H9 (cell line): ENCODE measurements around the gene MFSD12. TPM values are rescaled to one million over a fixed set of nuclear protein-coding genes. Genes with fewer than 3 reads are reported as not detected.

Experiments
- DNase-seq: peaks from one replicate; pipeline ENCODE4 v3.0.0-alpha.2; 2017
- H2AFZ ChIP-seq: one replicate; pipeline ENCODE4 v1.6.1; 2013; ENCODE audit warnings: mild to moderate bottlenecking, low read length, control low read depth, moderate library complexity
- H2AK5ac ChIP-seq: 2 replicates; pipeline ENCODE4 v1.6.1; 2013; ENCODE audit warnings: low read length, control low read depth, mixed read lengths; ENCODE audit not compliant: insufficient read length
- H2BK120ac ChIP-seq: one replicate; pipeline ENCODE4 v1.6.1; 2013; ENCODE audit warnings: low read depth, mild to moderate bottlenecking, low read length, control low read depth, inconsistent platforms; ENCODE audit not compliant: poor library complexity, severe bottlenecking
- H2BK12ac ChIP-seq: 2 replicates; pipeline ENCODE4 v1.6.1; 2013; ENCODE audit warnings: low read length, control low read depth, mixed read lengths, low read depth; ENCODE audit not compliant: insufficient read length
- H2BK15ac ChIP-seq: 2 replicates; pipeline ENCODE4 v1.6.1; 2013; ENCODE audit warnings: low read depth, low read length, control low read depth
- H2BK20ac ChIP-seq: one replicate; pipeline ENCODE4 v1.6.1; 2013; ENCODE audit warnings: low read depth, mild to moderate bottlenecking, low read length, control low read depth, inconsistent platforms; ENCODE audit not compliant: poor library complexity, severe bottlenecking
- H2BK5ac ChIP-seq: 2 replicates; pipeline ENCODE4 v1.6.1; 2013; ENCODE audit warnings: low read length, control low read depth, mixed read lengths; ENCODE audit not compliant: insufficient read length
- H3K14ac ChIP-seq: 2 replicates; pipeline ENCODE4 v1.6.1; 2013; ENCODE audit warnings: low read length, control low read depth; ENCODE audit not compliant: insufficient read depth
- H3K18ac ChIP-seq: 2 replicates; pipeline ENCODE4 v1.6.1; 2013; ENCODE audit warnings: low read depth, mild to moderate bottlenecking, mixed read lengths, low read length, control low read depth; ENCODE audit not compliant: insufficient read length
- H3K23ac ChIP-seq: 2 replicates; pipeline ENCODE4 v1.6.1; 2013; ENCODE audit warnings: low read length, control low read depth, mixed read lengths, low read depth; ENCODE audit not compliant: insufficient read length
- H3K23me2 ChIP-seq: 2 replicates; pipeline ENCODE4 v1.6.1; 2013; ENCODE audit warnings: low read depth, mild to moderate bottlenecking, mixed read lengths, low read length, control low read depth; ENCODE audit not compliant: insufficient read length, poor library complexity, severe bottlenecking
- H3K27ac ChIP-seq: 2 replicates; pipeline ENCODE4 v1.5.1; 2013; ENCODE audit warnings: low read length, control low read depth, mixed read lengths, low read depth; ENCODE audit not compliant: insufficient read length
- H3K27me3 ChIP-seq: 2 replicates; pipeline ENCODE4 v1.6.1; 2013; ENCODE audit warnings: low read length, control low read depth, inconsistent platforms; ENCODE audit not compliant: insufficient read depth
- H3K4ac ChIP-seq: 2 replicates; pipeline ENCODE4 v1.6.1; 2013; ENCODE audit warnings: low read depth, mild to moderate bottlenecking, control low read depth, inconsistent platforms, low read length, moderate library complexity
- H3K4me1 ChIP-seq: 2 replicates; pipeline ENCODE4 v1.6.1; 2013; ENCODE audit warnings: low read length, control low read depth, inconsistent platforms; ENCODE audit not compliant: insufficient read depth
- H3K4me2 ChIP-seq: 2 replicates; pipeline ENCODE4 v1.6.1; 2013; ENCODE audit warnings: low read length, control low read depth, mixed read lengths; ENCODE audit not compliant: insufficient read length, insufficient read depth
- H3K56ac ChIP-seq: 2 replicates; pipeline ENCODE4 v1.6.1; 2013; ENCODE audit warnings: low read depth, mild to moderate bottlenecking, mixed read lengths, low read length, control low read depth; ENCODE audit not compliant: insufficient read length
- H3K79me1 ChIP-seq: 2 replicates; pipeline ENCODE4 v1.6.1; 2013; ENCODE audit warnings: low read depth, mild to moderate bottlenecking, moderate library complexity, low read length, control low read depth, inconsistent platforms; ENCODE audit not compliant: insufficient read depth, poor library complexity, severe bottlenecking
- H3K79me2 ChIP-seq: 2 replicates; pipeline ENCODE4 v1.6.1; 2013; ENCODE audit warnings: low read length, control low read depth, inconsistent platforms; ENCODE audit not compliant: insufficient read depth
- H3K9ac ChIP-seq: 2 replicates; pipeline ENCODE4 v1.6.1; 2013; ENCODE audit warnings: low read length, control low read depth, mixed read lengths; ENCODE audit not compliant: insufficient read length; ENCODE audit errors: extremely low read depth
- H3K9me3 ChIP-seq: one replicate; pipeline ENCODE4 v1.6.1; 2013; ENCODE audit warnings: low read depth, low read length, inconsistent platforms; ENCODE audit not compliant: control insufficient read depth
- H3T11ph ChIP-seq: one replicate; pipeline ENCODE4 v1.6.1; 2013; ENCODE audit warnings: mild to moderate bottlenecking, low read length, control low read depth, inconsistent platforms
- H4K20me1 ChIP-seq: one replicate; pipeline ENCODE4 v1.6.1; 2013; ENCODE audit not compliant: control insufficient read depth, insufficient read length, insufficient read depth
- H4K5ac ChIP-seq: 2 replicates; pipeline ENCODE4 v1.6.1; 2013; ENCODE audit warnings: low read depth, mild to moderate bottlenecking, mixed read lengths, low read length, control low read depth; ENCODE audit not compliant: insufficient read length
- H4K8ac ChIP-seq: replicated peaks from 2 replicates; pipeline ENCODE4 v1.6.1; 2013; ENCODE audit warnings: low read length, control low read depth, mixed read lengths, low read depth; ENCODE audit not compliant: insufficient read length
- H4K91ac ChIP-seq: 2 replicates; pipeline ENCODE4 v1.6.1; 2013; ENCODE audit warnings: low read depth, mild to moderate bottlenecking, moderate library complexity, mixed read lengths, low read length, control low read depth; ENCODE audit not compliant: insufficient read length
- H3K27ac Mint-ChIP-seq, 3 experiments: 2 replicates in 2 of 3; 3 replicates in 1 of 3; pipeline ENCODE4 v1.8.0; 2020 to 2021; ENCODE audit warnings: mixed read lengths in 3 of 3, mild to moderate bottlenecking in 1 of 3, moderate library complexity in 1 of 3
- H3K27me3 Mint-ChIP-seq: 2 replicates; pipeline ENCODE4 v1.8.0; 2021; ENCODE audit warnings: low read depth, mild to moderate bottlenecking, moderate library complexity, mixed read lengths
- H3K36me3 Mint-ChIP-seq, 3 experiments: 2 replicates in 2 of 3; 3 replicates in 1 of 3; pipeline ENCODE4 v1.8.0; 2020 to 2021; ENCODE audit warnings: low read depth in 3 of 3, mixed read lengths in 3 of 3; ENCODE audit not compliant: insufficient read depth in 1 of 3
- H3K4me1 Mint-ChIP-seq, 2 experiments: 2 replicates each; pipeline ENCODE4 v1.8.0; 2020; ENCODE audit warnings: mixed read lengths in 2 of 2
- H3K4me3 Mint-ChIP-seq, 2 experiments: 2 replicates in 1 of 2; 3 replicates in 1 of 2; pipeline ENCODE4 v1.8.0; 2020 to 2021; ENCODE audit warnings: mild to moderate bottlenecking in 2 of 2, mixed read lengths in 2 of 2, moderate library complexity in 1 of 2
- H3K9me3 Mint-ChIP-seq, 2 experiments: 2 replicates in 1 of 2; 3 replicates in 1 of 2; pipeline ENCODE4 v1.8.0; 2020; ENCODE audit warnings: mild to moderate bottlenecking in 2 of 2, mixed read lengths in 2 of 2, moderate library complexity in 1 of 2
- CTCF ChIP-seq: fragments of 200-600 bp; sonication (generic); conservative IDR thresholded peaks from 3 replicates; pipeline ENCODE4 v1.8.0; 2021; ENCODE audit warnings: antibody characterized with exemption, mild to moderate bottlenecking
- WGBS: extraction: QIAGEN DNeasy Blood & Tissue Kit; methylation state at CpG from one replicate; pipeline ENCODE4 v1.1.7; 2013; ENCODE audit warnings: missing lambda C conversion rate, low lambda C conversion rate, mixed read lengths; ENCODE audit not compliant: insufficient read length; ENCODE audit errors: extremely low coverage; 5-methylcytosine and 5-hydroxymethylcytosine counted together
- total RNA-seq: library from RNA; stranded (reverse); gene quantifications from 2 replicates; pipeline ENCODE4 v1.2.1, GENCODE V29; 2021

The MFSD12 gene
- total RNA-seq, 1 experiment from 2014 or later: 58.8 TPM

- Mint-ChIP-seq H3K4me1 (peaks cover 21 to 35% of the 10 kb centered on the region in 2 experiments), H3K27ac (0 out of 7 replicates have a peak overlapping the region, but pooled peaks of 1 of the 3 experiments have one; percentile 16), H3K27me3 (no peaks in the 10 kb centered on the region), H3K9me3 (no peaks in the 10 kb centered on the region; a peak in 1 of 5 replicates), H3K36me3 (peaks cover under 1 to 2% (median under 1%) of the 10 kb centered on the region in 3 experiments; a peak in 5 of 7 replicates), H3K4me3 (no peak overlapping the region)
- H3T11ph ChIP-seq: no peak overlapping the region
- no peaks in the 10 kb centered on the region for H3K79me1 ChIP-seq
- no peak overlapping the region for H2BK12ac ChIP-seq
- no peak overlapping the region for H2BK120ac ChIP-seq
- peaks cover 21% of the 10 kb centered on the region for H3K23me2 ChIP-seq
- no CpG with 5 or more reads among the region's 13 CpGs for WGBS
- H3K27me3 ChIP-seq: no peaks in the 10 kb centered on the region
- H3K18ac ChIP-seq: no peak overlapping the region
- H2BK20ac ChIP-seq: no peak overlapping the region
- no peak overlapping the region for H2BK5ac ChIP-seq
- no peak for TF ChIP-seq CTCF
- no peak overlapping the region for H4K91ac ChIP-seq
- H3K9me3 ChIP-seq: no peaks in the 10 kb centered on the region
- no peak overlapping the region for H3K56ac ChIP-seq
- no peak overlapping the region for H4K8ac ChIP-seq
- H3K23ac ChIP-seq: no peak overlapping the region
- no peaks in the 10 kb centered on the region for H3K4me1 ChIP-seq
- H2AK5ac ChIP-seq: no peak overlapping the region
- peaks cover 8% of the 10 kb centered on the region; the same call in 1 of the 2 replicates for H3K79me2 ChIP-seq
- H3K4ac ChIP-seq: no peak overlapping the region
- H2BK15ac ChIP-seq: no peak overlapping the region
- H3K9ac ChIP-seq: no peak overlapping the region
- no peaks in the 10 kb centered on the region for H4K20me1 ChIP-seq
- H3K14ac ChIP-seq: no peak overlapping the region
- no peak overlapping the region for H4K5ac ChIP-seq
- no peak for DNase-seq
- H2AFZ ChIP-seq: no peak overlapping the region
- no peak overlapping the region for H3K27ac ChIP-seq
- no peak overlapping the region for H3K4me2 ChIP-seq
Observed at GRCh38 chr19:3503036-3503572, 54.3 kb downstream of the MFSD12 start.
